Activated CD4-positive, alpha-beta memory T cell treated with anti-CD3 and anti-CD28 coated beads for 36 hours (primary cell): ENCODE measurements around the gene CTAG1B. TPM values are rescaled to one million over a fixed set of nuclear protein-coding genes. Genes with fewer than 3 reads are reported as not detected.
"Not testable (repeated sequence)": the region's sequence is repeated elsewhere in the genome, so short reads cannot be mapped to it uniquely, and the experiment has no call there.

ENCODE experiments used
- CTCF ChIA-PET: fragments of 350-600 bp; sonication (Branson Sonifier 250); formaldehyde crosslinking; loops from one replicate; lab custom pipeline; 2021; ENCODE audit warnings: antibody characterized with exemption, inconsistent platforms; lab: Charles Lee
- POLR2A ChIA-PET: fragments of 350-600 bp; sonication (Branson Sonifier 250); formaldehyde crosslinking; loops from one replicate; lab custom pipeline; 2021; ENCODE audit warnings: antibody characterized with exemption; lab: Charles Lee
- DNase-seq: peaks from one replicate; pipeline ENCODE4 v3.0.0-alpha.2; 2020
- H3K27ac Mint-ChIP-seq: one replicate; pipeline ENCODE4 v1.8.0; 2021; ENCODE audit warnings: mixed read lengths
- H3K27me3 Mint-ChIP-seq: one replicate; pipeline ENCODE4 v1.8.0; 2021; ENCODE audit warnings: mixed read lengths
- H3K36me3 Mint-ChIP-seq: one replicate; pipeline ENCODE4 v1.8.0; 2021; ENCODE audit warnings: mixed read lengths
- H3K4me1 Mint-ChIP-seq: one replicate; pipeline ENCODE4 v1.8.0; 2021; ENCODE audit warnings: low read depth, mixed read lengths
- H3K4me3 Mint-ChIP-seq: one replicate; pipeline ENCODE4 v1.8.0; 2021; ENCODE audit warnings: mild to moderate bottlenecking, mixed read lengths
- H3K9me3 Mint-ChIP-seq: one replicate; pipeline ENCODE4 v1.8.0; 2021; ENCODE audit warnings: mixed read lengths
- intact Hi-C: fragments of 100-400 bp; cut with micrococcal nuclease; formaldehyde crosslinking; loops from one replicate; pipeline ENCODE4 v1.15.1; 2023
- total RNA-seq, 2 experiments: library from RNA; stranded (reverse); gene quantifications; one replicate each; pipeline ENCODE4 v1.2.3, GENCODE V29; 2021

The CTAG1B gene
- not detected for total RNA-seq

- H3K27ac Mint-ChIP-seq, H3K27me3 Mint-ChIP-seq, CTCF ChIA-PET, H3K4me1 Mint-ChIP-seq, intact Hi-C loops, H3K9me3 Mint-ChIP-seq, H3K36me3 Mint-ChIP-seq, DNase-seq, H3K4me3 Mint-ChIP-seq, POLR2A ChIA-PET: not testable (repeated sequence)
Measured at GRCh38 chrX:154619182-154619581, at the start of gene CTAG1B. Gene CTAG1B (minus strand): TSS chrX:154619282. CDS start chrX:154619218, 64 bp downstream.

GRCh38 chrX:154661899-154662298 is 42.8 kb upstream of the CTAG1B start:
- Mint-ChIP-seq H3K27ac (no peak overlapping the region), H3K27me3 (no peaks in the 10 kb centered on the region)
- CTCF ChIA-PET = no interaction called here

GRCh38 chrX:154661170-154661569 is 42.1 kb upstream of the CTAG1B start:
- H3K27me3 Mint-ChIP-seq = no peaks in the 10 kb centered on the region
- ChIA-PET CTCF (no interaction called here), POLR2A (interaction anchor here (0.6 kb wide), 1 partner anchor 58 kb away, joined by 3 read pairs; no protein-coding TSS in a partner anchor)

More at GRCh38 chrX:154661899-154662298, 42.8 kb upstream of the CTAG1B start:
- Mint-ChIP-seq H3K36me3 (no peaks in the 10 kb centered on the region), H3K9me3 (no peaks in the 10 kb centered on the region), H3K4me3 (no peak overlapping the region), H3K4me1 (peaks cover 6% of the 10 kb centered on the region)
- POLR2A ChIA-PET = no interaction called here
- DNase-seq = no peak
- intact Hi-C loops = no loop called here

GRCh38 chrX:154660541-154660940 is 41.5 kb upstream of the CTAG1B start:
- Mint-ChIP-seq H3K4me3 (no peak overlapping the region), H3K36me3 (no peaks in the 10 kb centered on the region), H3K27ac (no peak overlapping the region), H3K27me3 (no peaks in the 10 kb centered on the region), H3K4me1 (peaks cover 6% of the 10 kb centered on the region), H3K9me3 (no peaks in the 10 kb centered on the region)
- DNase-seq = no peak
- intact Hi-C loops = no loop called here
- POLR2A ChIA-PET = interaction anchor here (0.6 kb wide), 1 partner anchor 59 kb away, joined by 3 read pairs; no protein-coding TSS in a partner anchor
- CTCF ChIA-PET = no interaction called here

More at GRCh38 chrX:154661170-154661569, 42.1 kb upstream of the CTAG1B start:
- Mint-ChIP-seq H3K36me3 (no peaks in the 10 kb centered on the region), H3K27ac (no peak overlapping the region), H3K4me3 (no peak overlapping the region), H3K9me3 (no peaks in the 10 kb centered on the region), H3K4me1 (peaks cover 6% of the 10 kb centered on the region)
- intact Hi-C loops = no loop called here
- no peak for DNase-seq

GRCh38 chrX:154658957-154659356 is 39.9 kb upstream of the CTAG1B start:
- peaks cover 6% of the 10 kb centered on the region for H3K4me1 Mint-ChIP-seq
- no peak for DNase-seq
- H3K27me3 Mint-ChIP-seq = no peaks in the 10 kb centered on the region
- ChIA-PET POLR2A (no interaction called here), CTCF (no interaction called here)
- H3K4me3 Mint-ChIP-seq = no peak overlapping the region
- H3K9me3 Mint-ChIP-seq = no peaks in the 10 kb centered on the region
- intact Hi-C loops = no loop called here
- H3K36me3 Mint-ChIP-seq = no peaks in the 10 kb centered on the region
- no peak overlapping the region for H3K27ac Mint-ChIP-seq

- H3K4me3 Mint-ChIP-seq = no peak overlapping the region
- H3K27me3 Mint-ChIP-seq = no peaks in the 10 kb centered on the region
- H3K4me1 Mint-ChIP-seq = peaks cover 6% of the 10 kb centered on the region
- CTCF ChIA-PET = no interaction called here
- intact Hi-C loops = no loop called here
- no peak for DNase-seq
- no peak overlapping the region for H3K27ac Mint-ChIP-seq
- no peaks in the 10 kb centered on the region for H3K9me3 Mint-ChIP-seq
- H3K36me3 Mint-ChIP-seq = no peaks in the 10 kb centered on the region
- POLR2A ChIA-PET = no interaction called here
Measured at GRCh38 chrX:154658187-154658586, 39.1 kb upstream of the CTAG1B start.

GRCh38 chrX:154657226-154657805 is 38.2 kb upstream of the CTAG1B start:
- Mint-ChIP-seq H3K27ac (no peak overlapping the region), H3K4me3 (no peak overlapping the region), H3K4me1 (peaks cover 6% of the 10 kb centered on the region), H3K9me3 (no peaks in the 10 kb centered on the region), H3K27me3 (no peaks in the 10 kb centered on the region), H3K36me3 (no peaks in the 10 kb centered on the region)
- intact Hi-C loops = no loop called here
- ChIA-PET POLR2A (no interaction called here), CTCF (no interaction called here)
- DNase-seq = no peak

- H3K4me3 Mint-ChIP-seq = no peak overlapping the region
Measured at GRCh38 chrX:154655786-154656185, 36.7 kb upstream of the CTAG1B start.

GRCh38 chrX:154655346-154655745 is 36.3 kb upstream of the CTAG1B start:
- no peak for DNase-seq
- intact Hi-C loops = no loop called here
- Mint-ChIP-seq H3K27me3 (no peaks in the 10 kb centered on the region), H3K36me3 (no peaks in the 10 kb centered on the region), H3K4me1 (no peaks in the 10 kb centered on the region), H3K27ac (no peak overlapping the region), H3K9me3 (no peaks in the 10 kb centered on the region), H3K4me3 (no peak overlapping the region)
- CTCF ChIA-PET = no interaction called here
- POLR2A ChIA-PET = no interaction called here

More at GRCh38 chrX:154655786-154656185, 36.7 kb upstream of the CTAG1B start:
- no peak for DNase-seq
- CTCF ChIA-PET = no interaction called here
- Mint-ChIP-seq H3K4me1 (no peaks in the 10 kb centered on the region), H3K9me3 (no peaks in the 10 kb centered on the region), H3K27me3 (no peaks in the 10 kb centered on the region), H3K27ac (no peak overlapping the region), H3K36me3 (no peaks in the 10 kb centered on the region)
- POLR2A ChIA-PET = no interaction called here
- intact Hi-C loops = no loop called here

GRCh38 chrX:154654925-154655324 is 35.8 kb upstream of the CTAG1B start:
- H3K4me3 Mint-ChIP-seq = no peak overlapping the region
- H3K27me3 Mint-ChIP-seq = no peaks in the 10 kb centered on the region
- ChIA-PET CTCF (no interaction called here), POLR2A (no interaction called here)
- no peaks in the 10 kb centered on the region for H3K36me3 Mint-ChIP-seq
- no peaks in the 10 kb centered on the region for H3K9me3 Mint-ChIP-seq
- DNase-seq = no peak
- no peaks in the 10 kb centered on the region for H3K4me1 Mint-ChIP-seq
- intact Hi-C loops = no loop called here
- no peak overlapping the region for H3K27ac Mint-ChIP-seq

- H3K27me3 Mint-ChIP-seq = no peaks in the 10 kb centered on the region
- H3K4me3 Mint-ChIP-seq = no peak overlapping the region
- ChIA-PET CTCF (no interaction called here), POLR2A (no interaction called here)
- H3K4me1 Mint-ChIP-seq = no peaks in the 10 kb centered on the region
- no peaks in the 10 kb centered on the region for H3K36me3 Mint-ChIP-seq
- no peaks in the 10 kb centered on the region for H3K9me3 Mint-ChIP-seq
- no peak overlapping the region for H3K27ac Mint-ChIP-seq
- DNase-seq = no peak
- intact Hi-C loops = no loop called here
Measured at GRCh38 chrX:154654372-154654771, 35.3 kb upstream of the CTAG1B start.

- H3K9me3 Mint-ChIP-seq, H3K36me3 Mint-ChIP-seq, H3K27ac Mint-ChIP-seq, H3K4me3 Mint-ChIP-seq, H3K4me1 Mint-ChIP-seq, POLR2A ChIA-PET, intact Hi-C loops, DNase-seq, H3K27me3 Mint-ChIP-seq, CTCF ChIA-PET: not testable (repeated sequence)
Measured at GRCh38 chrX:154653413-154653812, 34.3 kb upstream of the CTAG1B start, which contains the start of gene CTAG2. Gene CTAG2 (minus strand): TSS chrX:154653579. CDS start chrX:154653515, 64 bp downstream.

- Mint-ChIP-seq H3K36me3 (no peaks in the 10 kb centered on the region), H3K4me1 (no peaks in the 10 kb centered on the region), H3K27ac (no peak overlapping the region), H3K4me3 (no peak overlapping the region), H3K9me3 (no peaks in the 10 kb centered on the region), H3K27me3 (no peaks in the 10 kb centered on the region)
- ChIA-PET CTCF (no interaction called here), POLR2A (no interaction called here)
- intact Hi-C loops = no loop called here
- DNase-seq = no peak
Measured at GRCh38 chrX:154653048-154653401, 33.9 kb upstream of the CTAG1B start.
